Vagina (tissue), 2 donors: ENCODE results near the gene ANOS1. TPM values are rescaled to one million over a fixed set of nuclear protein-coding genes. Genes with fewer than 3 reads are reported as not detected.

Experiments used
- DNase-seq, 2 donors: peaks; one replicate each; pipeline ENCODE4 v3.0.0-alpha.2; 2017; ENCODE audit errors: extremely low spot score in 2 of 2
- H3K27ac ChIP-seq: fragments of 200-600 bp; sonication (generic); one replicate; pipeline ENCODE4 v1.5.1; 2019
- H3K27me3 ChIP-seq: fragments of 200-600 bp; sonication (generic); one replicate; pipeline ENCODE4 v1.5.1; 2019
- H3K36me3 ChIP-seq, 2 donors: fragments of 200-600 bp; sonication (generic); one replicate each; pipeline ENCODE4 v1.5.1; 2017 to 2019
- H3K4me1 ChIP-seq: fragments of 200-600 bp; sonication (generic); one replicate; pipeline ENCODE4 v1.5.1; 2019
- H3K4me3 ChIP-seq, 2 donors: fragments of 200-600 bp; sonication (generic); 1 replicate in 1 of 2; 2 replicates in 1 of 2; pipeline ENCODE4 v1.5.1; 2016 to 2019
- H3K9me3 ChIP-seq: fragments of 200-600 bp; sonication (generic); one replicate; pipeline ENCODE4 v1.5.1; 2019
- CTCF ChIP-seq, 3 experiments: fragments of 450-650 bp in 2 of 3; fragments of 200-600 bp in 1 of 3; sonication (generic) in 1 of 3; IDR thresholded peaks; one replicate each; pipeline ENCODE4 v1.5.1; 2017 to 2019; ENCODE audit warnings: antibody characterized with exemption in 3 of 3, mild to moderate bottlenecking in 2 of 3, moderate library complexity in 2 of 3
- POLR2A ChIP-seq, 2 donors: fragments of 450-650 bp; IDR thresholded peaks; one replicate each; pipeline ENCODE4 v1.6.1; 2017; ENCODE audit warnings: antibody characterized with exemption in 2 of 2, mild to moderate bottlenecking in 2 of 2, moderate library complexity in 2 of 2
- POLR2AphosphoS5 ChIP-seq, 2 donors: sonication (generic); formaldehyde crosslinking; IDR thresholded peaks; one replicate each; pipeline ENCODE4 v1.9.0; 2017; ENCODE audit warnings: antibody characterized with exemption in 2 of 2, mild to moderate bottlenecking in 2 of 2, low read depth in 1 of 2; ENCODE audit not compliant: insufficient read depth in 1 of 2
- intact Hi-C: fragments of 100-400 bp; cut with DNase I; formaldehyde crosslinking; loops from one replicate; pipeline ENCODE4 v1.15.1; 2023
- total RNA-seq: library from RNA; depleted of rRNA; stranded (reverse); fragments of >200 nt; gene quantifications from one replicate; pipeline ENCODE4 v1.2.3, GENCODE V29; 2016

ANOS1 gene
- total RNA-seq, 1 donor from 2014 or later = 3.2 TPM

- Histone ChIP-seq H3K27me3 (no peaks in the 10 kb centered on the region), H3K9me3 (no peaks in the 10 kb centered on the region), H3K36me3 (no peaks in the 10 kb centered on the region), H3K27ac (no peak overlapping the region), H3K4me3 (no peak overlapping the region), H3K4me1 (no peaks in the 10 kb centered on the region)
- TF ChIP-seq POLR2AphosphoS5 (IDR thresholded peaks at IDR 0.05; ENCODE audit: insufficient read depth in 1 of 2, low read depth in 1 of 2) (no peak), POLR2A (IDR thresholded peaks at IDR 0.05) (no peak), CTCF (IDR thresholded peaks at IDR 0.05) (no peak)
- no peak for DNase-seq
- intact Hi-C loops = no loop called here
These were observed 152.3 kb downstream of the ANOS1 start for GRCh38 chrX:8579602-8580001.

- Histone ChIP-seq H3K4me1 (no peaks in the 10 kb centered on the region), H3K9me3 (no peaks in the 10 kb centered on the region), H3K27ac (no peak overlapping the region), H3K36me3 (no peaks in the 10 kb centered on the region), H3K27me3 (no peaks in the 10 kb centered on the region), H3K4me3 (no peak overlapping the region)
- intact Hi-C loops = no loop called here
- DNase-seq = no peak
- TF ChIP-seq POLR2AphosphoS5 (IDR thresholded peaks at IDR 0.05; ENCODE audit: insufficient read depth in 1 of 2, low read depth in 1 of 2) (no peak), POLR2A (IDR thresholded peaks at IDR 0.05) (no peak), CTCF (IDR thresholded peaks at IDR 0.05) (no peak)
These were observed 155.1 kb downstream of the ANOS1 start for GRCh38 chrX:8576821-8577220.

- no peaks in the 10 kb centered on the region for H3K4me1 ChIP-seq
- no peak overlapping the region for H3K4me3 ChIP-seq
- no peak overlapping the region for H3K27ac ChIP-seq
- intact Hi-C loops = no loop called here
- no peak for DNase-seq
- H3K9me3 ChIP-seq = no peaks in the 10 kb centered on the region
- no peaks in the 10 kb centered on the region for H3K36me3 ChIP-seq
- TF ChIP-seq POLR2AphosphoS5 (IDR thresholded peaks at IDR 0.05; ENCODE audit: insufficient read depth in 1 of 2, low read depth in 1 of 2) = no peak
- no peak for TF ChIP-seq POLR2A (IDR thresholded peaks at IDR 0.05)
- no peak for TF ChIP-seq CTCF (IDR thresholded peaks at IDR 0.05)
- H3K27me3 ChIP-seq = no peaks in the 10 kb centered on the region
These were observed 166.2 kb downstream of the ANOS1 start for GRCh38 chrX:8565729-8566128.

GRCh38 chrX:8548446-8548845 is 183.5 kb downstream of the ANOS1 start:
- Histone ChIP-seq H3K27me3 (no peaks in the 10 kb centered on the region), H3K36me3 (no peaks in the 10 kb centered on the region), H3K4me1 (no peaks in the 10 kb centered on the region), H3K27ac (no peak overlapping the region), H3K9me3 (no peaks in the 10 kb centered on the region), H3K4me3 (no peak overlapping the region)
- TF ChIP-seq POLR2A (IDR thresholded peaks at IDR 0.05) (no peak), POLR2AphosphoS5 (IDR thresholded peaks at IDR 0.05; ENCODE audit: insufficient read depth in 1 of 2, low read depth in 1 of 2) (no peak), CTCF (IDR thresholded peaks at IDR 0.05) (no peak)
- intact Hi-C loops = no loop called here
- DNase-seq = no peak

GRCh38 chrX:8546715-8547114 is 185.2 kb downstream of the ANOS1 start:
- Histone ChIP-seq H3K9me3 (no peaks in the 10 kb centered on the region), H3K27me3 (no peaks in the 10 kb centered on the region), H3K4me3 (no peak overlapping the region), H3K27ac (no peak overlapping the region), H3K4me1 (no peaks in the 10 kb centered on the region), H3K36me3 (no peaks in the 10 kb centered on the region)
- intact Hi-C loops = no loop called here
- DNase-seq = no peak
- TF ChIP-seq POLR2A (IDR thresholded peaks at IDR 0.05) = no peak
- no peak for TF ChIP-seq POLR2AphosphoS5 (IDR thresholded peaks at IDR 0.05; ENCODE audit: insufficient read depth in 1 of 2, low read depth in 1 of 2)
- no peak for TF ChIP-seq CTCF (IDR thresholded peaks at IDR 0.05)
